Left lung (tissue), 10 donors: ENCODE results near the gene SLC38A8. TPM values are rescaled to one million over a fixed set of nuclear protein-coding genes. Genes with fewer than 3 reads are reported as not detected.
A peak's percentile ranks its signal among the peaks of the same experiment; 100 is the strongest.

ENCODE experiments used
- ATAC-seq: fragments of 200-7000 bp; cut with Tn5 transposase; one replicate; pipeline ENCODE4 v1.9.1; 2020; ENCODE audit warnings: moderate library complexity
- DNase-seq, 4 donors: peaks; one replicate each; pipeline ENCODE4 v3.0.0-alpha.2; 2013 to 2020
- H3K27ac ChIP-seq, 2 donors: fragments of 200-600 bp; sonication (generic) in 1 of 2; one replicate each; pipeline versions ENCODE4 v1.5.0 to v1.8.0; 2020 to 2021
- H3K27me3 ChIP-seq, 2 donors: fragments of 200-600 bp; sonication (generic) in 1 of 2; one replicate each; pipeline versions ENCODE4 v1.5.0 to v1.8.0; 2020 to 2021
- H3K36me3 ChIP-seq, 2 donors: fragments of 200-600 bp; sonication (generic) in 1 of 2; one replicate each; pipeline versions ENCODE4 v1.5.0 to v1.8.0; 2020 to 2021
- H3K4me1 ChIP-seq, 2 donors: fragments of 200-600 bp; one replicate each; pipeline ENCODE4 v1.8.0; 2021
- H3K4me3 ChIP-seq, 2 donors: fragments of 200-600 bp; sonication (generic) in 1 of 2; one replicate each; pipeline versions ENCODE4 v1.5.0 to v1.8.0; 2020 to 2021; ENCODE audit warnings: mild to moderate bottlenecking in 1 of 2
- H3K9me3 ChIP-seq, 2 donors: fragments of 200-600 bp; sonication (generic) in 1 of 2; one replicate each; pipeline versions ENCODE4 v1.5.0 to v1.8.0; 2020 to 2021
- CTCF ChIP-seq, 2 donors: fragments of 200-600 bp; sonication (generic) in 1 of 2; IDR thresholded peaks; one replicate each; pipeline versions ENCODE4 v1.5.0 to v1.8.0; 2021; ENCODE audit warnings: antibody characterized with exemption in 2 of 2
- intact Hi-C, 2 donors: fragments of 100-400 bp; cut with DNase I; formaldehyde crosslinking; loops; one replicate each; pipeline versions ENCODE4 v1.11.2 to v1.14.2; 2022
- polyA plus RNA-seq, 6 donors: library from polyadenylated mRNA; unstranded; fragments of 120-200 nt; gene quantifications; one replicate each; pipeline ENCODE4 v1.2.1, GENCODE V29; 2013; ENCODE audit not compliant: insufficient read length in 6 of 6
- total RNA-seq, 2 donors: library from RNA; stranded (reverse); fragmentation: NEBNext Ultra II Directional; extraction: Animal tissue kit (Norgen Biotek cat#: 25700); gene quantifications; one replicate each; pipeline ENCODE4 v1.2.1, GENCODE V29; 2021
- donor health status: DM: no; HTN: yes; CAD: no.
- donor health status: DM: no; HTN: no; CAD: no.

SLC38A8 gene
- total and polyA plus RNA-seq, 8 donors: 0.65 TPM; not detected in 7

GRCh38 chr16:84044118-84044488 is 1.5 kb upstream of the SLC38A8 start:
- TF ChIP-seq CTCF (IDR thresholded peaks at IDR 0.05): peak in 1 of 2 donors; percentile 26
- DNase-seq (peak in 1 of 4 donors; percentile 20), ATAC-seq (no peak)
- peaks cover 0 to 20% of the 10 kb centered on the region in 2 donors for H3K36me3 ChIP-seq
- H3K27me3 ChIP-seq: peaks cover 0 to 66% of the 10 kb centered on the region in 2 donors
- H3K4me1 ChIP-seq: peaks cover 0 to 4% of the 10 kb centered on the region in 2 donors
- no peak overlapping the region for H3K27ac ChIP-seq
- no peaks in the 10 kb centered on the region for H3K9me3 ChIP-seq
- intact Hi-C loops: no loop called here
- no peak overlapping the region for H3K4me3 ChIP-seq

GRCh38 chr16:84043486-84044117 is 1.0 kb upstream of the SLC38A8 start:
- intact Hi-C loops: no loop called here
- peaks cover 0 to 15% of the 10 kb centered on the region in 2 donors for H3K36me3 ChIP-seq
- H3K4me3 ChIP-seq: no peak overlapping the region
- H3K9me3 ChIP-seq: no peaks in the 10 kb centered on the region
- no peak for TF ChIP-seq CTCF (IDR thresholded peaks at IDR 0.05)
- DNase-seq: peak in 1 of 4 donors; percentile 46
- ATAC-seq: no peak
- H3K4me1 ChIP-seq: peaks cover 0 to 4% of the 10 kb centered on the region in 2 donors
- peaks cover 0 to 71% of the 10 kb centered on the region in 2 donors for H3K27me3 ChIP-seq
- no peak overlapping the region for H3K27ac ChIP-seq

- TF ChIP-seq CTCF (IDR thresholded peaks at IDR 0.05): no peak
- H3K27me3 ChIP-seq: peaks cover 0 to 74% of the 10 kb centered on the region in 2 donors
- no peak overlapping the region for H3K4me3 ChIP-seq
- ATAC-seq (peak; percentile 66), DNase-seq (peak in 2 of 4 donors; percentile 25 to 76)
- intact Hi-C loops: no loop called here
- peaks cover 0 to 4% of the 10 kb centered on the region in 2 donors for H3K4me1 ChIP-seq
- no peaks in the 10 kb centered on the region for H3K9me3 ChIP-seq
- H3K27ac ChIP-seq: no peak overlapping the region
- H3K36me3 ChIP-seq: peaks cover 0 to 8% of the 10 kb centered on the region in 2 donors
Observed at GRCh38 chr16:84042879-84043485, 387 bp upstream of the SLC38A8 start.

GRCh38 chr16:84041881-84042280 is 714 bp downstream of the SLC38A8 start:
- ATAC-seq (no peak), DNase-seq (peak in 1 of 4 donors; percentile 68)
- TF ChIP-seq CTCF (IDR thresholded peaks at IDR 0.05): no peak
- intact Hi-C loops: no loop called here
- Histone ChIP-seq H3K27ac (no peak overlapping the region), H3K4me3 (no peak overlapping the region), H3K4me1 (peaks cover 0 to 4% of the 10 kb centered on the region in 2 donors), H3K27me3 (peaks cover 0 to 74% of the 10 kb centered on the region in 2 donors), H3K36me3 (no peaks in the 10 kb centered on the region), H3K9me3 (no peaks in the 10 kb centered on the region)
